WTC11 (cell line): ENCODE measurements around the gene PBX4. TPM values are rescaled to one million over a fixed set of nuclear protein-coding genes. Genes with fewer than 3 reads are reported as not detected.
A peak's percentile ranks its signal among the peaks of the same experiment; 100 is the strongest.

Source experiments
- ATAC-seq: fragments of 200-7000 bp; cut with Tn5 transposase; 2 replicates; pipeline ENCODE4 v1.10.0; 2021; ENCODE audit warnings: mild to moderate bottlenecking, moderate library complexity
- CTCF ChIA-PET: fragments of 300-600 bp; sonication (Branson Sonifier 250); formaldehyde crosslinking; loops from one replicate; lab custom pipeline; 2021; ENCODE audit warnings: antibody characterized with exemption; lab: Charles Lee
- POLR2A ChIA-PET: fragments of 350-600 bp; sonication (Branson Sonifier 250); formaldehyde crosslinking; loops from one replicate; lab custom pipeline; 2021; ENCODE audit warnings: antibody characterized with exemption; lab: Charles Lee
- DNase-seq: peaks from one replicate; pipeline ENCODE4 v3.0.0; 2021; ENCODE audit warnings: low spot score
- H3K27ac Mint-ChIP-seq: 2 replicates; pipeline ENCODE4 v1.8.0; 2021; ENCODE audit warnings: mixed read lengths
- H3K27me3 Mint-ChIP-seq: 2 replicates; pipeline ENCODE4 v1.8.0; 2021; ENCODE audit warnings: low read depth, mild to moderate bottlenecking, moderate library complexity, mixed read lengths
- H3K36me3 Mint-ChIP-seq: 2 replicates; pipeline ENCODE4 v1.8.0; 2021; ENCODE audit warnings: mixed read lengths
- H3K4me1 Mint-ChIP-seq: 2 replicates; pipeline ENCODE4 v1.8.0; 2022; ENCODE audit warnings: mixed read lengths
- H3K4me3 Mint-ChIP-seq: 2 replicates; pipeline ENCODE4 v1.8.0; 2021; ENCODE audit warnings: mild to moderate bottlenecking, moderate library complexity, mixed read lengths
- H3K9me3 Mint-ChIP-seq: 2 replicates; pipeline ENCODE4 v1.8.0; 2021; ENCODE audit warnings: mixed read lengths
- CREB1 ChIP-seq: sonication (generic); formaldehyde crosslinking; IDR thresholded peaks from 2 replicates; pipeline ENCODE4 v1.8.0; 2023; ENCODE audit warnings: mild to moderate bottlenecking, missing genetic modification reagents
- ELF4 ChIP-seq: sonication (generic); formaldehyde crosslinking; IDR thresholded peaks from 2 replicates; pipeline ENCODE4 v1.8.1; 2022; ENCODE audit warnings: low read depth, mild to moderate bottlenecking, moderate library complexity, missing genetic modification reagents
- ESRRA ChIP-seq: sonication (generic); formaldehyde crosslinking; IDR thresholded peaks from 2 replicates; pipeline ENCODE4 v1.8.1; 2022; ENCODE audit warnings: mild to moderate bottlenecking, missing genetic modification reagents, borderline replicate concordance
- FOXK1 ChIP-seq: sonication (generic); formaldehyde crosslinking; IDR thresholded peaks from 2 replicates; pipeline ENCODE4 v1.8.0; 2022; ENCODE audit warnings: mild to moderate bottlenecking, moderate library complexity, missing genetic modification reagents
- GTF2I ChIP-seq: fragments of 250-450 bp; sonication (Bioruptor Pico); conservative IDR thresholded peaks from 2 replicates; pipeline ENCODE4 v1.4.0; 2021; ENCODE audit warnings: mild to moderate bottlenecking
- NFYB ChIP-seq: sonication (generic); formaldehyde crosslinking; conservative IDR thresholded peaks from 2 replicates; pipeline ENCODE4 v1.8.0; 2022; ENCODE audit warnings: low read depth, missing genetic modification reagents
- NR3C1 ChIP-seq: sonication (generic); formaldehyde crosslinking; conservative IDR thresholded peaks from 2 replicates; pipeline ENCODE4 v1.8.1; 2023; ENCODE audit warnings: low read depth, mild to moderate bottlenecking, missing genetic modification reagents
- SMAD4 ChIP-seq: sonication (generic); formaldehyde crosslinking; IDR thresholded peaks from 2 replicates; pipeline ENCODE4 v1.8.0; 2022; ENCODE audit warnings: mild to moderate bottlenecking, missing genetic modification reagents
- ZNF232 ChIP-seq: sonication (generic); formaldehyde crosslinking; IDR thresholded peaks from 2 replicates; pipeline ENCODE4 v1.8.0; 2022; ENCODE audit warnings: mild to moderate bottlenecking, missing genetic modification reagents
- ZNF263 ChIP-seq: sonication (generic); formaldehyde crosslinking; IDR thresholded peaks from 2 replicates; pipeline ENCODE4 v1.8.1; 2022; ENCODE audit warnings: low read depth, mild to moderate bottlenecking, moderate library complexity, missing genetic modification reagents
- ZNF423 ChIP-seq: fragments of 250-450 bp; sonication (Bioruptor Pico); IDR thresholded peaks from 2 replicates; pipeline ENCODE4 v2.1.2; 2022; ENCODE audit warnings: mild to moderate bottlenecking, moderate library complexity
- ZNF671 ChIP-seq: fragments of 250-450 bp; sonication (Bioruptor Pico); IDR thresholded peaks from 2 replicates; pipeline ENCODE4 v1.8.0; 2021; ENCODE audit warnings: mild to moderate bottlenecking
- total RNA-seq: library from RNA; stranded (reverse); gene quantifications from 3 replicates; pipeline ENCODE4 v1.2.3, GENCODE V29; 2021
- TF ChIP-seq, protein P1 (sequence below): sonication (generic); formaldehyde crosslinking; IDR thresholded peaks from 2 replicates; pipeline ENCODE4 v1.8.1; 2023; ENCODE audit warnings: mild to moderate bottlenecking, missing genetic modification reagents, moderate library complexity
- TF ChIP-seq, protein P2 (sequence below): sonication (generic); formaldehyde crosslinking; IDR thresholded peaks from 2 replicates; pipeline ENCODE4 v1.8.1; 2023; ENCODE audit warnings: mild to moderate bottlenecking, missing genetic modification reagents, borderline replicate concordance
- TF ChIP-seq, protein P3 (sequence below): sonication (generic); formaldehyde crosslinking; conservative IDR thresholded peaks from 2 replicates; pipeline ENCODE4 v1.8.1; 2022; ENCODE audit warnings: mild to moderate bottlenecking, missing genetic modification reagents
- TF ChIP-seq, protein P4 (sequence below): sonication (generic); formaldehyde crosslinking; IDR thresholded peaks from 2 replicates; pipeline ENCODE4 v1.8.1; 2022; ENCODE audit warnings: low read depth, missing genetic modification reagents, borderline replicate concordance
- TF ChIP-seq, protein P5 (sequence below): sonication (generic); formaldehyde crosslinking; IDR thresholded peaks from 2 replicates; pipeline ENCODE4 v1.8.1; 2023; ENCODE audit warnings: mild to moderate bottlenecking, moderate library complexity, missing genetic modification reagents
- TF ChIP-seq, protein P6 (sequence below): sonication (generic); formaldehyde crosslinking; IDR thresholded peaks from 2 replicates; pipeline ENCODE4 v1.8.0; 2023; ENCODE audit warnings: missing genetic modification reagents
- TF ChIP-seq, protein P7 (sequence below): fragments of 200-600 bp; IDR thresholded peaks from 2 replicates; pipeline ENCODE4 v1.8.0; 2022; ENCODE audit warnings: antibody characterized with exemption

PBX4 gene
- total RNA-seq, 1 experiment from 2014 or later: 3.2 TPM

DNA sequence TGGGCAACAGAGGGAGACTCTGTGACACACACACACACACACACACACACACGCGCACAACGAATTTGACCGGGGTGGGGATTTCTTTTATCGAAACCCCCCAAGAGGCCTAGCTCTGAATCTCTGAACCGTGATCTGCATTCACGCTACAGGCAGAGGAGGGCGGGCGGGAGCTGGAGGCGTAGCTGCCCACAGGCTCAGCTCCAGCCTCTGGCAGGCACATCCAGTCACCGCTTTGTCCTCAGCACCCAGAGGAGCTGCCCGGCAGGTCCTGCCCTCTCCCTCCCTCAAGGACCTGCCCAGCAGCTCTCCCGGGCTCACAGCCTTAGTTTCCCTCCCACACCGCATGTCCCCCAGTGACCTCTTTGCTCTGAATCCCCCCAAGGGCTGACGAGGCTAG, 60.4 kb downstream of the PBX4 start (continued):
- TF ChIP-seq, protein P1, sequence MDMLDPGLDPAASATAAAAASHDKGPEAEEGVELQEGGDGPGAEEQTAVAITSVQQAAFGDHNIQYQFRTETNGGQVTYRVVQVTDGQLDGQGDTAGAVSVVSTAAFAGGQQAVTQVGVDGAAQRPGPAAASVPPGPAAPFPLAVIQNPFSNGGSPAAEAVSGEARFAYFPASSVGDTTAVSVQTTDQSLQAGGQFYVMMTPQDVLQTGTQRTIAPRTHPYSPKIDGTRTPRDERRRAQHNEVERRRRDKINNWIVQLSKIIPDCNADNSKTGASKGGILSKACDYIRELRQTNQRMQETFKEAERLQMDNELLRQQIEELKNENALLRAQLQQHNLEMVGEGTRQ (CRISPR knock-in tag): no peak
- TF ChIP-seq CREB1 (CRISPR knock-in tag) (no peak), ESRRA (CRISPR knock-in tag) (no peak), ZNF263 (no peak), FOXK1 (CRISPR knock-in tag) (no peak)
- TF ChIP-seq, protein P2, sequence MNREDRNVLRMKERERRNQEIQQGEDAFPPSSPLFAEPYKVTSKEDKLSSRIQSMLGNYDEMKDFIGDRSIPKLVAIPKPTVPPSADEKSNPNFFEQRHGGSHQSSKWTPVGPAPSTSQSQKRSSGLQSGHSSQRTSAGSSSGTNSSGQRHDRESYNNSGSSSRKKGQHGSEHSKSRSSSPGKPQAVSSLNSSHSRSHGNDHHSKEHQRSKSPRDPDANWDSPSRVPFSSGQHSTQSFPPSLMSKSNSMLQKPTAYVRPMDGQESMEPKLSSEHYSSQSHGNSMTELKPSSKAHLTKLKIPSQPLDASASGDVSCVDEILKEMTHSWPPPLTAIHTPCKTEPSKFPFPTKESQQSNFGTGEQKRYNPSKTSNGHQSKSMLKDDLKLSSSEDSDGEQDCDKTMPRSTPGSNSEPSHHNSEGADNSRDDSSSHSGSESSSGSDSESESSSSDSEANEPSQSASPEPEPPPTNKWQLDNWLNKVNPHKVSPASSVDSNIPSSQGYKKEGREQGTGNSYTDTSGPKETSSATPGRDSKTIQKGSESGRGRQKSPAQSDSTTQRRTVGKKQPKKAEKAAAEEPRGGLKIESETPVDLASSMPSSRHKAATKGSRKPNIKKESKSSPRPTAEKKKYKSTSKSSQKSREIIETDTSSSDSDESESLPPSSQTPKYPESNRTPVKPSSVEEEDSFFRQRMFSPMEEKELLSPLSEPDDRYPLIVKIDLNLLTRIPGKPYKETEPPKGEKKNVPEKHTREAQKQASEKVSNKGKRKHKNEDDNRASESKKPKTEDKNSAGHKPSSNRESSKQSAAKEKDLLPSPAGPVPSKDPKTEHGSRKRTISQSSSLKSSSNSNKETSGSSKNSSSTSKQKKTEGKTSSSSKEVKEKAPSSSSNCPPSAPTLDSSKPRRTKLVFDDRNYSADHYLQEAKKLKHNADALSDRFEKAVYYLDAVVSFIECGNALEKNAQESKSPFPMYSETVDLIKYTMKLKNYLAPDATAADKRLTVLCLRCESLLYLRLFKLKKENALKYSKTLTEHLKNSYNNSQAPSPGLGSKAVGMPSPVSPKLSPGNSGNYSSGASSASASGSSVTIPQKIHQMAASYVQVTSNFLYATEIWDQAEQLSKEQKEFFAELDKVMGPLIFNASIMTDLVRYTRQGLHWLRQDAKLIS (CRISPR knock-in tag): no peak
- TF ChIP-seq, protein P3, sequence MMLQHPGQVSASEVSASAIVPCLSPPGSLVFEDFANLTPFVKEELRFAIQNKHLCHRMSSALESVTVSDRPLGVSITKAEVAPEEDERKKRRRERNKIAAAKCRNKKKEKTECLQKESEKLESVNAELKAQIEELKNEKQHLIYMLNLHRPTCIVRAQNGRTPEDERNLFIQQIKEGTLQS (CRISPR knock-in tag): no peak
- TF ChIP-seq, protein P4, sequence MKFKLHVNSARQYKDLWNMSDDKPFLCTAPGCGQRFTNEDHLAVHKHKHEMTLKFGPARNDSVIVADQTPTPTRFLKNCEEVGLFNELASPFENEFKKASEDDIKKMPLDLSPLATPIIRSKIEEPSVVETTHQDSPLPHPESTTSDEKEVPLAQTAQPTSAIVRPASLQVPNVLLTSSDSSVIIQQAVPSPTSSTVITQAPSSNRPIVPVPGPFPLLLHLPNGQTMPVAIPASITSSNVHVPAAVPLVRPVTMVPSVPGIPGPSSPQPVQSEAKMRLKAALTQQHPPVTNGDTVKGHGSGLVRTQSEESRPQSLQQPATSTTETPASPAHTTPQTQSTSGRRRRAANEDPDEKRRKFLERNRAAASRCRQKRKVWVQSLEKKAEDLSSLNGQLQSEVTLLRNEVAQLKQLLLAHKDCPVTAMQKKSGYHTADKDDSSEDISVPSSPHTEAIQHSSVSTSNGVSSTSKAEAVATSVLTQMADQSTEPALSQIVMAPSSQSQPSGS (CRISPR knock-in tag): no peak

DNA sequence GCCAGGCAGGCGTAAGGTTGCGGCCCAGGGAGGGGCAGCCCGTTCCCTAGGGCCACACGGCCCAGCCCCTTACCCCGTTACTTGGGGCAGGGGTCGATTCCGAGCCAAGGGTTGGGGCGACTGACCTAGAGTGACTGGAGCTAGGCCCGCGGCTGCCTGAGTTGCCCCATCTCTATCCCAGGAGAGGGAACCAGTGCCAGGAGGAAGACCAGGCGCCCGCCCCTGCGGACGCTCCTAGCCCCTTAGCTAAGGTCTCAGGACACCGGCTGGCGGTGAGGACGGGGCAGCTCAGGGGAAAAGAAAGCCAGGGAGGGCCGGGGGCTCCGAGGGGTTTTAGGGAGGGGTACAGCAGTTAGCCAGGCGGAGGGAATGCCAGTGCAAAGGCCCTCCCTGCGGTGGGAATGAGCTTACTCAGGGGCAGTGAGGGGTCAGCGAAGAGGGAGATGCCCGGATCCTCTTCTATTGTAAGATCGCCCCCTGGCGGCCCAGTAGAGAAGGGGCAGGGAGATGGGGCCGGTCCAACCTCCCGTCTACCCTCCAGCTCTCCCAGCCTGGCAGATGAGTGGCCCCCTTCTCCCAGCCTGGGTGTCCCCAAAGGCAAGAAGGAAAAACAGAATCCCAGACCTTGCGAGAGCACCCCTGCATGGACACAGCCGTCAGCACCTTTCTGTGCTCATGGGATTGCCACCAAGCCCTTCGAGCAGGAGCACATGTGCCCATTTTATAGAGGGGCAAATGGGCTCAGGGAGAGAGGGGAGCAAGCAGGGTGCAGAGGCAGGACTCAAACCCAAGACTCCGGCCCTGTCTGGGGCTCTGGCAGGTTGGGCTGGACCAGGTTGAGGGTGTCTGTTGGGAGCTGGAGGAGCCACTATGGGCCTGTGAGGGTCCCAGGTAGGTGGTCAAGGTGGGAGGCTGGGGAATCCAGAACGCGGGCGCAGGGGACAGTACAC, 64.1 kb downstream of the PBX4 start:
- Mint-ChIP-seq H3K27me3 (no peaks in the 10 kb centered on the region), H3K36me3 (no peaks in the 10 kb centered on the region), H3K4me1 (0 out of 2 replicates have a peak, but pooled peaks cover 4% of the 10 kb centered on the region), H3K4me3 (no peak overlapping the region), H3K27ac (no peak overlapping the region), H3K9me3 (no peaks in the 10 kb centered on the region)
- peak; percentile 84 for DNase-seq
- ChIA-PET POLR2A (interaction anchor here (0.6 to 1.1 kb wide), 4 partner anchors 22 to 396 kb away, joined by 3 to 6 read pairs (median 4); partner anchors contain the start of gene GMIP), CTCF (interaction anchor here (0.6 to 9.9 kb wide), 59 partner anchors 8 to 405 kb away, joined by 3 to 408 read pairs (median 5); partner anchors contain the start of genes CILP2, GATAD2A, GMIP and LPAR2)
- ATAC-seq: peak; percentile 86
- TF ChIP-seq, protein P5, sequence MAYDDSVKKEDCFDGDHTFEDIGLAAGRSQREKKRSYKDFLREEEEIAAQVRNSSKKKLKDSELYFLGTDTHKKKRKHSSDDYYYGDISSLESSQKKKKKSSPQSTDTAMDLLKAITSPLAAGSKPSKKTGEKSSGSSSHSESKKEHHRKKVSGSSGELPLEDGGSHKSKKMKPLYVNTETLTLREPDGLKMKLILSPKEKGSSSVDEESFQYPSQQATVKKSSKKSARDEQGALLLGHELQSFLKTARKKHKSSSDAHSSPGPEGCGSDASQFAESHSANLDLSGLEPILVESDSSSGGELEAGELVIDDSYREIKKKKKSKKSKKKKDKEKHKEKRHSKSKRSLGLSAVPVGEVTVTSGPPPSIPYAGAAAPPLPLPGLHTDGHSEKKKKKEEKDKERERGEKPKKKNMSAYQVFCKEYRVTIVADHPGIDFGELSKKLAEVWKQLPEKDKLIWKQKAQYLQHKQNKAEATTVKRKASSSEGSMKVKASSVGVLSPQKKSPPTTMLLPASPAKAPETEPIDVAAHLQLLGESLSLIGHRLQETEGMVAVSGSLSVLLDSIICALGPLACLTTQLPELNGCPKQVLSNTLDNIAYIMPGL: 0 out of 2 replicates have a peak, but pooled peaks have one; percentile 21
- TF ChIP-seq, protein P6, sequence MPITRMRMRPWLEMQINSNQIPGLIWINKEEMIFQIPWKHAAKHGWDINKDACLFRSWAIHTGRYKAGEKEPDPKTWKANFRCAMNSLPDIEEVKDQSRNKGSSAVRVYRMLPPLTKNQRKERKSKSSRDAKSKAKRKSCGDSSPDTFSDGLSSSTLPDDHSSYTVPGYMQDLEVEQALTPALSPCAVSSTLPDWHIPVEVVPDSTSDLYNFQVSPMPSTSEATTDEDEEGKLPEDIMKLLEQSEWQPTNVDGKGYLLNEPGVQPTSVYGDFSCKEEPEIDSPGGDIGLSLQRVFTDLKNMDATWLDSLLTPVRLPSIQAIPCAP (CRISPR knock-in tag): no peak
- TF ChIP-seq NFYB (CRISPR knock-in tag) (no peak), SMAD4 (CRISPR knock-in tag) (no peak; the same call in 1 of the 2 replicates), ZNF423 (CRISPR knock-in tag) (no peak), ZNF232 (CRISPR knock-in tag) (no peak), ELF4 (CRISPR knock-in tag) (no peak), ZNF671 (CRISPR knock-in tag) (no peak), GTF2I (0 out of 2 replicates have a peak, but pooled peaks have one; percentile 34), NR3C1 (CRISPR knock-in tag) (no peak)
- TF ChIP-seq, protein P7, sequence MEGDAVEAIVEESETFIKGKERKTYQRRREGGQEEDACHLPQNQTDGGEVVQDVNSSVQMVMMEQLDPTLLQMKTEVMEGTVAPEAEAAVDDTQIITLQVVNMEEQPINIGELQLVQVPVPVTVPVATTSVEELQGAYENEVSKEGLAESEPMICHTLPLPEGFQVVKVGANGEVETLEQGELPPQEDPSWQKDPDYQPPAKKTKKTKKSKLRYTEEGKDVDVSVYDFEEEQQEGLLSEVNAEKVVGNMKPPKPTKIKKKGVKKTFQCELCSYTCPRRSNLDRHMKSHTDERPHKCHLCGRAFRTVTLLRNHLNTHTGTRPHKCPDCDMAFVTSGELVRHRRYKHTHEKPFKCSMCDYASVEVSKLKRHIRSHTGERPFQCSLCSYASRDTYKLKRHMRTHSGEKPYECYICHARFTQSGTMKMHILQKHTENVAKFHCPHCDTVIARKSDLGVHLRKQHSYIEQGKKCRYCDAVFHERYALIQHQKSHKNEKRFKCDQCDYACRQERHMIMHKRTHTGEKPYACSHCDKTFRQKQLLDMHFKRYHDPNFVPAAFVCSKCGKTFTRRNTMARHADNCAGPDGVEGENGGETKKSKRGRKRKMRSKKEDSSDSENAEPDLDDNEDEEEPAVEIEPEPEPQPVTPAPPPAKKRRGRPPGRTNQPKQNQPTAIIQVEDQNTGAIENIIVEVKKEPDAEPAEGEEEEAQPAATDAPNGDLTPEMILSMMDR: peak; percentile 86
- TF ChIP-seq, protein P4 (CRISPR knock-in tag): no peak
